Left renal cortex interstitium (tissue), 4 donors: ENCODE data around the gene TNPO1. TPM values are rescaled to one million over a fixed set of nuclear protein-coding genes. Genes with fewer than 3 reads are reported as not detected.

Experiments
- polyA plus RNA-seq, 4 donors: library from polyadenylated mRNA; unstranded; fragments of 120-200 nt; gene quantifications; one replicate each; pipeline ENCODE4 v1.2.1, GENCODE V29; 2013; ENCODE audit not compliant: insufficient read length in 4 of 4

The TNPO1 gene
- polyA plus RNA-seq, 4 donors = 93.1 to 103 (median 97.6) TPM

Other genes starting within 250 kb of the TNPO1 start
- gene FCHO2, start 139.4 kb downstream of the TNPO1 start, polyA plus RNA-seq = 10 to 100 TPM; 29.1 to 35.1 (median 30.6) TPM